T-cell (primary cell): Measurements from ENCODE around the gene TMEM198. TPM values are rescaled to one million over a fixed set of nuclear protein-coding genes. Genes with fewer than 3 reads are reported as not detected.

ENCODE experiments used
- ATAC-seq, 4 experiments: fragments of 200-7000 bp in 3 of 4; fragments of 150-1000 bp in 1 of 4; cut with Tn5 transposase; replicated peaks in 1 of 4; 1 replicate in 3 of 4; 2 replicates in 1 of 4; pipeline ENCODE4 v1.10.0; 2021; ENCODE audit warnings: moderate library complexity in 3 of 4, mild to moderate bottlenecking in 2 of 4, moderate number of reproducible peaks in 1 of 4
- CTCF ChIA-PET, 2 donors: fragments of 300-600 bp; sonication (Branson Sonifier 250); formaldehyde crosslinking; loops; one replicate each; lab custom pipeline; 2022; ENCODE audit warnings: antibody characterized with exemption in 2 of 2; lab: Charles Lee
- POLR2A ChIA-PET, 2 donors: fragments of 300-600 bp; sonication (Branson Sonifier 250); formaldehyde crosslinking; loops; one replicate each; lab custom pipeline; 2022; ENCODE audit warnings: antibody characterized with exemption in 2 of 2; lab: Charles Lee
- DNase-seq, 35 experiments: peaks; one replicate each; pipeline versions ENCODE4 v3.0.0 to v3.0.0-alpha.2; 2013 to 2023
- H3K27ac ChIP-seq: one replicate; pipeline ENCODE4 v1.5.1; 2013; ENCODE audit warnings: low read length
- H3K27me3 ChIP-seq, 2 experiments: replicated peaks in 1 of 2; 1 replicate in 1 of 2; 2 replicates in 1 of 2; pipeline versions ENCODE4 v1.6.1 to v1.7.0; 2013; ENCODE audit warnings: low read length in 1 of 2, mixed read lengths in 1 of 2; ENCODE audit not compliant: control insufficient read depth in 2 of 2, insufficient read depth in 2 of 2; ENCODE audit errors: extremely low read depth in 1 of 2
- H3K36me3 ChIP-seq, 2 donors: 1 replicate in 1 of 2; 2 replicates in 1 of 2; pipeline versions ENCODE4 v1.6.1 to v1.7.0; 2013; ENCODE audit warnings: low read length in 1 of 2; ENCODE audit not compliant: control insufficient read depth in 2 of 2, insufficient read depth in 1 of 2; ENCODE audit errors: extremely low read depth in 1 of 2
- H3K4me1 ChIP-seq, 2 experiments: 1 replicate in 1 of 2; 2 replicates in 1 of 2; pipeline versions ENCODE4 v1.6.1 to v1.7.0; 2013; ENCODE audit warnings: low read length in 2 of 2, mixed read lengths in 1 of 2; ENCODE audit not compliant: insufficient read depth in 2 of 2, control insufficient read depth in 1 of 2; ENCODE audit errors: extremely low read depth in 1 of 2
- H3K4me3 ChIP-seq, 2 donors: 1 replicate in 1 of 2; 2 replicates in 1 of 2; pipeline versions ENCODE4 v1.5.1 to v1.7.0; 2013; ENCODE audit warnings: mild to moderate bottlenecking in 2 of 2, low read length in 1 of 2, moderate library complexity in 1 of 2; ENCODE audit not compliant: control insufficient read depth in 1 of 2; ENCODE audit errors: extremely low read depth in 1 of 2
- H3K9me3 ChIP-seq: 2 replicates; pipeline ENCODE4 v1.7.0; 2013
- H3K27ac Mint-ChIP-seq, 2 donors: one replicate each; pipeline ENCODE4 v1.8.0; 2020 to 2021; ENCODE audit warnings: mild to moderate bottlenecking in 2 of 2, mixed read lengths in 2 of 2
- H3K27me3 Mint-ChIP-seq, 2 donors: one replicate each; pipeline ENCODE4 v1.8.0; 2021 to 2022; ENCODE audit warnings: mixed read lengths in 2 of 2
- H3K36me3 Mint-ChIP-seq: one replicate; pipeline ENCODE4 v1.8.0; 2021; ENCODE audit warnings: mixed read lengths
- H3K4me1 Mint-ChIP-seq, 3 donors: one replicate each; pipeline ENCODE4 v1.8.0; 2020 to 2022; ENCODE audit warnings: mixed read lengths in 3 of 3, mild to moderate bottlenecking in 1 of 3
- H3K4me3 Mint-ChIP-seq, 3 donors: one replicate each; pipeline ENCODE4 v1.8.0; 2020 to 2022; ENCODE audit warnings: mild to moderate bottlenecking in 3 of 3, mixed read lengths in 3 of 3, moderate library complexity in 3 of 3
- H3K9me3 Mint-ChIP-seq, 3 donors: one replicate each; pipeline ENCODE4 v1.8.0; 2020 to 2022; ENCODE audit warnings: mixed read lengths in 3 of 3
- WGBS: methylation state at CpG from one replicate; pipeline ENCODE4 v1.1.5; 2013; ENCODE audit warnings: missing lambda C conversion rate; ENCODE audit not compliant: insufficient coverage; 5-methylcytosine and 5-hydroxymethylcytosine counted together
- total RNA-seq, 35 experiments: library from RNA in 6 of 35; stranded (reverse) in 6 of 35; fragments of 120-200 nt in 1 of 35; gene quantifications; one replicate each; pipeline versions ENCODE4 v1.2.1 to v1.2.4 and lab custom pipeline; 2013 to 2026

The TMEM198 gene
- total RNA-seq, 5 donors from 2014 or later (not counting 1 experiment from before 2014, with no cell fraction given) = 0.37 to 0.88 (median 0.69) TPM

DNA sequence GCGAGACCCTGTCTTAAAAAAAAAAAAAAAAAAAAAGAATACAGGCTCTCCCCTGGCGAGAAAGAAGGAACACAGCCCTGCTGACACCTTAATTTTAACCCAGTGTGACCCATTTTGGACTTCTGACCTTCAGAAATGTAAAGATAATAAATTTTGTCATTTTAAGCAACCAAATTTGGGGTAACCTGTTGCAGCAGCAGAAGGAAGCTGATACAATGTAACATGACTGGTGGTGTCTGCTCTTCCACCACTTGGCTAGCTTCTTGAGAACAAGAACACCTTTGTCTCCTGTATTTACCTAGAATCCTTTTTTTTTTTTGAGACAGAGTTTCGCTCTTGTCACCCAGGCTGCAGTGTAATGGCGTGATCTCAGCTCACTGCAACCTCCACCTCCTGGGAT, 47.3 kb downstream of the TMEM198 start:
- no peaks in the 10 kb centered on the region for H3K36me3 Mint-ChIP-seq
- CTCF ChIA-PET = interaction anchor here in 1 of 2 donors (0.6 kb wide), 1 partner anchor 516 kb away, joined by 3 read pairs; no protein-coding TSS in a partner anchor
- Histone ChIP-seq H3K27me3 (peaks cover 0 to 13% of the 10 kb centered on the region in 2 experiments), H3K4me1 (no peaks in the 10 kb centered on the region), H3K27ac (no peak overlapping the region), H3K36me3 (no peaks in the 10 kb centered on the region), H3K9me3 (no peaks in the 10 kb centered on the region), H3K4me3 (no peak overlapping the region)
- H3K4me3 Mint-ChIP-seq = no peak overlapping the region
- H3K4me1 Mint-ChIP-seq = no peaks in the 10 kb centered on the region
- DNase-seq = no peak
- WGBS = no CpG with 5 or more reads among the region's 4 CpGs
- no peaks in the 10 kb centered on the region for H3K9me3 Mint-ChIP-seq
- no peak for ATAC-seq
- POLR2A ChIA-PET = no interaction called here
- H3K27me3 Mint-ChIP-seq = peaks cover 18% of the 10 kb centered on the region in 2 donors
- H3K27ac Mint-ChIP-seq = no peak overlapping the region

DNA sequence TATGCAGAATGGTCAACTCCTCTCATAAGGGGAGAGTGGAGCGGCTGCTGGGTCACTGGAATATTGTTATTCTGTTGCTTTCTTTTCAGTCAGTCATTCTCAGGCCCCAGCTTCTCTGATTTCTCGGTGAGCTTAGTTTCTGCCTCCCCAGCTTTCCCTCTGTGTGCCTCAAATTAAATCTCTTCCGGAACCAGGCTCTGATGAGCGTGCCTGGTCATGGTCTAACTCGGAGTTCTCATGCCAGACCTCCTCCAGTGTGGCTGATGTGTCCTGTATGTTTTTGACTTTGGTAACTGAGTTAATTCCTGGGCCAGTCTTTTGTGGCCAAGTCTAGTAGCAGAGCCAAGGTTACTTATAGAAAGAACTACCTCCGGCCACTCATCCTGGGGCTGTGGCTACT, 48.9 kb downstream of the TMEM198 start:
- WGBS = 77% methylated on average over 1 of the region's 6 CpGs
- H3K4me1 Mint-ChIP-seq = peaks cover 0 to 8% (median 6%) of the 10 kb centered on the region in 3 donors
- Histone ChIP-seq H3K4me3 (no peak overlapping the region), H3K27me3 (peaks cover 0 to 13% of the 10 kb centered on the region in 2 experiments), H3K27ac (no peak overlapping the region), H3K4me1 (peaks cover 0 to 4% of the 10 kb centered on the region in 2 experiments), H3K36me3 (no peaks in the 10 kb centered on the region), H3K9me3 (no peaks in the 10 kb centered on the region)
- CTCF ChIA-PET = interaction anchor here in 1 of 2 donors (1.2 kb wide), 1 partner anchor 32 kb away, joined by 3 read pairs; no protein-coding TSS in a partner anchor
- H3K9me3 Mint-ChIP-seq = no peaks in the 10 kb centered on the region
- POLR2A ChIA-PET = no interaction called here
- H3K36me3 Mint-ChIP-seq = no peaks in the 10 kb centered on the region
- H3K27ac Mint-ChIP-seq = no peak overlapping the region
- no peak for DNase-seq
- no peak overlapping the region for H3K4me3 Mint-ChIP-seq
- H3K27me3 Mint-ChIP-seq = peaks cover 14 to 16% of the 10 kb centered on the region in 2 donors
- ATAC-seq = no peak

DNA sequence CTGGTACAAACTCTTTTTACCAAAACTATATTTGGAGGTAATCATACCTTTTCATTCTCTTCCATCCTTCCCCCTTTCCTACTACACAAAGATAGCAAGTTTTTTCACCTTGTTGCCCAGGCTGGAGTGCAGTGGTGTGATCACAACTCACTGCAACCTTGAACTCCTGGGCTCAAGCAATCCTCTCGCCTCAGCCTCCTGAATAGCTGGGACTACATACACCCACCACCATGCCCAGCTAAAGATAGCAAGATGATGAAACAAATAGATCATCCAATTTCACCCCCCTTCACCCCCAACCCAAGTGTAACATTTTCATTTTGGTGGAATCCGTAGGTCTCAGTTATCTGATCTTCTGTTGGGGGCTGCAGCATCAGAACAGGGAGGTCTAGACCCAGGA, 49.3 kb downstream of the TMEM198 start:
- H3K9me3 Mint-ChIP-seq = no peaks in the 10 kb centered on the region
- DNase-seq (no peak), ATAC-seq (no peak)
- no peak overlapping the region for H3K27ac Mint-ChIP-seq
- no peaks in the 10 kb centered on the region for H3K36me3 Mint-ChIP-seq
- H3K27ac ChIP-seq = no peak overlapping the region
- peaks cover 0 to 13% of the 10 kb centered on the region in 2 experiments for H3K27me3 ChIP-seq
- ChIA-PET CTCF (interaction anchor here in 1 of 2 donors (1.2 kb wide), 1 partner anchor 33 kb away, joined by 3 read pairs; no protein-coding TSS in a partner anchor), POLR2A (no interaction called here)
- peaks cover 13 to 16% of the 10 kb centered on the region in 2 donors for H3K27me3 Mint-ChIP-seq
- peaks cover under 1 to 7% of the 10 kb centered on the region in 2 experiments for H3K4me1 ChIP-seq
- no peaks in the 10 kb centered on the region for H3K9me3 ChIP-seq
- H3K4me1 Mint-ChIP-seq = peaks cover 3 to 12% (median 9%) of the 10 kb centered on the region in 3 donors
- WGBS = 69% methylated on average over 2 of the region's 2 CpGs
- H3K4me3 Mint-ChIP-seq = no peak overlapping the region
- no peaks in the 10 kb centered on the region for H3K36me3 ChIP-seq
- no peak overlapping the region for H3K4me3 ChIP-seq

DNA sequence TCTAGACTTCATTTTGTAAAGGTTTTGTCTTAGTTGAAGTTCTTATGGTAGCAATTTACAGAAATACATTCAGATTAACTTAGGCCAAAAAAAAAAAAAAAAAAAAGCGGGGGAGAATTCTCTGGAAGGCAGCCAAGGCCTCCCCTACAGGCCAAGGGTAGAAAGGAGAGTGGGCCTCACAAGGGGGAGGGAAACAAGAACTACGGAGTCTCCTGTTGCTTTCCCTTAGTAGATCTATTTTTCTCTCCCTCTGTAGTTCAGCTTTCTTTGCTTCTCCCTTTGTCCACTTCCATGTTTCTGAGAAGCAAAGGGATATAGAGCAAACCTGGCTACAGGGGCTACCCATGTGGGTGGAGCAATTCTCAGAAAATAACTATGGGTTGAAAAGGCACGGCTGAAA, 51.4 kb downstream of the TMEM198 start:
- H3K27me3 Mint-ChIP-seq = peaks cover 11 to 16% of the 10 kb centered on the region in 2 donors
- H3K27ac Mint-ChIP-seq = no peak overlapping the region
- 22% methylated on average over 1 of the region's 3 CpGs for WGBS
- H3K4me3 Mint-ChIP-seq = peak overlapping the region in 1 of 3 donors; percentile 9
- peaks cover 3 to 13% of the 10 kb centered on the region in 2 experiments for H3K4me1 ChIP-seq
- no peak for DNase-seq
- H3K27me3 ChIP-seq = peaks cover 0 to 11% of the 10 kb centered on the region in 2 experiments
- H3K9me3 ChIP-seq = no peaks in the 10 kb centered on the region
- H3K36me3 Mint-ChIP-seq = no peaks in the 10 kb centered on the region
- no peaks in the 10 kb centered on the region for H3K9me3 Mint-ChIP-seq
- POLR2A ChIA-PET = no interaction called here
- no peak for ATAC-seq
- H3K36me3 ChIP-seq = no peaks in the 10 kb centered on the region
- no peak overlapping the region for H3K27ac ChIP-seq
- H3K4me3 ChIP-seq = no peak overlapping the region
- CTCF ChIA-PET = interaction anchor here (0.5 to 0.7 kb wide), 3 partner anchors 32 to 67 kb away, joined by 3 to 4 read pairs (median 3); no protein-coding TSS in a partner anchor
- H3K4me1 Mint-ChIP-seq = peaks cover 13 to 24% (median 22%) of the 10 kb centered on the region in 3 donors

DNA sequence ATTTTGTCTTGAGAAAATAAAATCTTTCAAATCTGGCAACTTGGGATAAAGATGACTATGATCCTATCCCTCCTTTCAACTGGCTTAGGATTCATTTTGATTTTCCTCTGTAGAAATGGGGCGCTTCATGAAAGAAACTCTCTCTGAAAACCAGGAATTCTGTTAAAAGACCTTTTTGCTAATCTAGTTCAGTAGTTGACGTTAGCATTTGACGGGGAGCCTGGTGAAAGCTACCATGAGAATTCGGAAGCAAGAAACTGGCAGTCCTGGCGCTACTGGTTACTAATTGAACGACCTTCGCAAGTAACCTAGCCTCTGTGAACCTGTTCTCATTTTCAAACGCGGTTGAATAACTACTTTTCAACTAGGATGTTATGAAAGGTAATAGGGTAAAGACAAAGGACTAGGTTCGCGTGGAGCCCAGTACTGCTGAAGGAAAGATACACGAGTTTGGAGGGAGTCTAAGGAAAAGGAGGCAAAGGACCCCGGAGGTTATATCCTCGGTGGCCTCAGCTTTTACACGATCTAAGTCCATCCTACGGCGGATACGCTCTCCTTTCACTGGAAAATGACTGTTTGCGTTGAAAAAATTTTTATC, 53.2 kb downstream of the TMEM198 start:
- Mint-ChIP-seq H3K4me3 (peak overlapping the region; percentile 93 to 95 (median 93)), H3K4me1 (peaks cover 18 to 24% (median 22%) of the 10 kb centered on the region in 3 donors), H3K36me3 (peaks cover 13% of the 10 kb centered on the region), H3K9me3 (no peaks in the 10 kb centered on the region), H3K27me3 (peaks cover 11 to 12% of the 10 kb centered on the region in 2 donors), H3K27ac (peak overlapping the region; percentile 88 to 97)
- ChIA-PET CTCF (interaction anchor here (0.6 to 1.1 kb wide), 3 partner anchors 45 to 720 kb away, joined by 3 read pairs; no protein-coding TSS in a partner anchor), POLR2A (interaction anchor here in 1 of 2 donors (1.0 kb wide), 1 partner anchor 212 kb away, joined by 4 read pairs; no protein-coding TSS in a partner anchor)
- 41% methylated on average over 9 of the region's 19 CpGs for WGBS
- DNase-seq = no peak
- peak overlapping the region; percentile 82 to 100 for H3K4me3 ChIP-seq
- H3K27ac ChIP-seq = peak overlapping the region; percentile 65
- peaks cover 0 to 7% of the 10 kb centered on the region in 2 experiments for H3K27me3 ChIP-seq
- peaks cover 3 to 11% of the 10 kb centered on the region in 2 donors for H3K36me3 ChIP-seq
- peak in 3 of 4 experiments; percentile 1 to 4 (median 2) for ATAC-seq
- peaks cover 3 to 13% of the 10 kb centered on the region in 2 experiments for H3K4me1 ChIP-seq
- H3K9me3 ChIP-seq = no peaks in the 10 kb centered on the region

DNA sequence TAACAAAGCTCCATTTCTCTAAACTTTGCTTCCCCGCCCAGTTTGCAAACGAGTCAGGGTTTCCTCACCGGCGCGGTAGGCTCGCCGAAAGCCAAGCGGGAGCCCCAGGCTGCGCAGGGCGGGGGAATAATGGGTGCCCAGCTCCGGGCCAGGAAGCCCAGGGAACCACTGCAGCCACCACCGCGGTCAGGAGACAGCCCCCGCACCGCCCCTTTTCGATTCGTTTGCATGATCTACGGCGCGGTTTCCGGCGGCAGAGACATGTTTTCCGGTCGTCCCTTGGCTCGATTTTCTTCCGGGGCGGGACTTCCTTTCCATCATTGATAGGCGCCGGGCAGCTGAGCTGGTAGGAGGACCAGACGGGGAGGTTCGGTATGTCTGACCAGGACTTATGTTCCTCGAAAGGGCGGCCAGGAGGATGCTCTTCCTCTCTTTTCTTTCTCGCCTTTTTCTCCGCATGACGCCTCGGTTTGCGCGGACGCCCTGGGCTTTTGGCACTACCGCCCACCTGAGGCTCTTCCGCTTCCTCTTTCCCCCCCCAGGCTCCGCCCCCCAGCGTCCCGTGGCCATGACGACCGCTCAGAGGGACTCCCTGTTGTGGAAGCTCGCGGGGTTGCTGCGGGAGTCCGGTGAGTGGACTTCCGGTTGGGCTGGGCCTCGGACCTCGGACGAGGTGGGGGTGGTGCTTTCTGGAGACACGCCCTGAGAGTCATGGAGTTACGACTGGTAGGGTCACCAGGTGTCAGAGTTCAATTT, 53.9 kb downstream of the TMEM198 start, which contains the start of gene STK11IP:
Gene STK11IP (plus strand): TSS at position 306 of the 756 bp plus-strand sequence. CDS start 263 bp downstream, at position 569.
- peak within 1 kb of the TSS; percentile 82 to 100 for H3K4me3 ChIP-seq
- peaks cover 10 to 17% of the 10 kb centered on the region in 2 donors for H3K36me3 ChIP-seq
- POLR2A ChIA-PET = interaction anchor here in 1 of 2 donors (0.6 to 1.0 kb wide), 2 partner anchors 15 to 212 kb away, joined by 4 read pairs; no protein-coding TSS in a partner anchor
- DNase-seq = peak; percentile 76 to 95 (median 86)
- H3K9me3 Mint-ChIP-seq = no peaks in the 10 kb centered on the region
- peak within 1 kb of the TSS; percentile 88 to 97 for H3K27ac Mint-ChIP-seq
- peaks cover 17% of the 10 kb centered on the region for H3K36me3 Mint-ChIP-seq
- H3K27me3 ChIP-seq = peaks cover 0 to 6% of the 10 kb centered on the region in 2 experiments
- under 1% methylated on average over 47 of the region's 57 CpGs for WGBS
- no peaks in the 10 kb centered on the region for H3K9me3 ChIP-seq
- ATAC-seq = peak; percentile 88 to 92 (median 90)
- peak within 1 kb of the TSS; percentile 93 to 95 (median 93) for H3K4me3 Mint-ChIP-seq
- peak within 1 kb of the TSS; percentile 65 for H3K27ac ChIP-seq
- H3K4me1 Mint-ChIP-seq = peaks cover 18 to 24% (median 22%) of the 10 kb centered on the region in 3 donors
- peaks cover 3 to 13% of the 10 kb centered on the region in 2 experiments for H3K4me1 ChIP-seq
- CTCF ChIA-PET = interaction anchor here (0.6 to 1.1 kb wide), 4 partner anchors 45 to 1976 kb away, joined by 3 to 4 read pairs (median 3); no protein-coding TSS in a partner anchor
- H3K27me3 Mint-ChIP-seq = peaks cover 6 to 11% of the 10 kb centered on the region in 2 donors
